HepG2 (cell line): ENCODE data around the gene STX4. TPM values are rescaled to one million over a fixed set of nuclear protein-coding genes. Genes with fewer than 3 reads are reported as not detected.

Experiments
- ATAC-seq: fragments of 200-7000 bp; cut with Tn5 transposase; 3 replicates; pipeline ENCODE4 v1.9.1; 2020; ENCODE audit warnings: mild to moderate bottlenecking, moderate library complexity
- BruUV-seq: library from RNA; stranded (reverse); fragments of 400-500 nt; replicated peaks from 2 replicates; lab custom pipeline; 2021; lab: Mats Ljungman, UMichigan
- CTCF ChIA-PET: fragments of 300-600 bp; formaldehyde crosslinking; extraction: SDS; loops from one replicate; lab custom pipeline; 2021; ENCODE audit warnings: low total read pairs, inconsistent platforms, low intra/inter-chr PET ratio; lab: Yijun Ruan, JAX
- POLR2A ChIA-PET: fragments of 350-600 bp; sonication (Branson Sonifier 250); formaldehyde crosslinking; loops from one replicate; lab custom pipeline; 2020; ENCODE audit warnings: antibody characterized with exemption, inconsistent platforms; lab: Yijun Ruan, JAX
- DNase-seq: peaks from one replicate; pipeline ENCODE4 v3.0.0-alpha.2; 2015; ENCODE audit warnings: low spot score
- FAIRE-seq: peaks from 3 replicates; lab custom pipeline; 2011; peaks lifted over from hg19 to GRCh38; lab: Jason Lieb, UNC
- H2AFZ ChIP-seq: one replicate; pipeline ENCODE4 v1.6.1; 2011; ENCODE audit warnings: low read length, inconsistent platforms
- H3K27ac ChIP-seq: fragments of 300-600 bp; 3 replicates; pipeline ENCODE4 v1.8.0; 2011; ENCODE audit warnings: mixed run types, mild to moderate bottlenecking, mixed read lengths, low read length, inconsistent platforms; ENCODE audit not compliant: insufficient read depth; ENCODE audit errors: extremely low read length
- H3K27me3 ChIP-seq, 2 experiments: fragments of 200-600 bp in 1 of 2; 2 replicates in 1 of 2; 3 replicates in 1 of 2; pipeline versions ENCODE4 v1.6.0 to v1.8.0; 2011; ENCODE audit warnings: low read length in 2 of 2, mild to moderate bottlenecking in 2 of 2, moderate library complexity in 2 of 2, inconsistent platforms in 1 of 2; ENCODE audit not compliant: insufficient read depth in 2 of 2, control insufficient read depth in 1 of 2
- H3K36me3 ChIP-seq, 2 experiments: fragments of 200-600 bp in 1 of 2; replicated peaks in 1 of 2; 2 replicates in 1 of 2; 3 replicates in 1 of 2; pipeline versions ENCODE4 v1.5.1 to v1.8.0; 2011; ENCODE audit warnings: low read length in 2 of 2, inconsistent platforms in 1 of 2; ENCODE audit not compliant: insufficient read depth in 2 of 2, control insufficient read depth in 1 of 2
- H3K4me1 ChIP-seq: 2 replicates; pipeline ENCODE4 v1.5.1; 2012; ENCODE audit warnings: low read length, inconsistent platforms; ENCODE audit not compliant: insufficient read depth
- H3K4me2 ChIP-seq: 2 replicates; pipeline ENCODE4 v1.6.0; 2011; ENCODE audit warnings: low read depth, low read length, inconsistent platforms
- H3K4me3 ChIP-seq, 3 experiments: fragments of 200-600 bp in 1 of 3; sonication (generic), shearing (Covaris generic) in 1 of 3; replicated peaks in 1 of 3; 2 replicates each; pipeline ENCODE4 v1.5.1; 2011 to 2016; ENCODE audit warnings: low read length in 3 of 3, inconsistent platforms in 2 of 3, low read depth in 2 of 3, mild to moderate bottlenecking in 2 of 3, control low read depth in 1 of 3, mixed read lengths in 1 of 3; ENCODE audit not compliant: insufficient read depth in 1 of 3
- H3K79me2 ChIP-seq: one replicate; pipeline ENCODE4 v1.6.1; 2011; ENCODE audit warnings: low read length, inconsistent platforms; ENCODE audit not compliant: insufficient read depth
- H3K9ac ChIP-seq: 2 replicates; pipeline ENCODE4 v1.6.0; 2011; ENCODE audit warnings: mild to moderate bottlenecking, low read depth, low read length, inconsistent platforms; ENCODE audit not compliant: insufficient read depth
- H3K9me3 ChIP-seq: 2 replicates; pipeline ENCODE4 v1.5.1; 2012; ENCODE audit warnings: mild to moderate bottlenecking, low read length
- H4K20me1 ChIP-seq: 2 replicates; pipeline ENCODE4 v1.6.0; 2011; ENCODE audit warnings: inconsistent platforms, mild to moderate bottlenecking, low read length, moderate library complexity; ENCODE audit not compliant: insufficient read depth
- CEBPZ ChIP-seq: IDR thresholded peaks from 2 replicates; pipeline ENCODE4 v1.6.1; 2012; ENCODE audit warnings: low read length, improper control_type of control experiment
- FLYWCH1 ChIP-seq: sonication (generic); formaldehyde crosslinking; IDR thresholded peaks from 2 replicates; pipeline ENCODE4 v1.8.1; 2023; ENCODE audit warnings: mild to moderate bottlenecking, missing genetic modification reagents
- HDAC2 ChIP-seq: sonication (generic); formaldehyde crosslinking; IDR thresholded peaks from 2 replicates; pipeline ENCODE4 v1.4.0; 2020; ENCODE audit warnings: missing genetic modification reagents
- IRF2 ChIP-seq: IDR thresholded peaks from 2 replicates; pipeline ENCODE4 v1.6.1; 2018; ENCODE audit warnings: missing genetic modification reagents, missing compliant biosample characterization
- ZNF629 ChIP-seq: sonication (generic); formaldehyde crosslinking; conservative IDR thresholded peaks from 2 replicates; pipeline ENCODE4 v1.5.0; 2020; ENCODE audit warnings: missing genetic modification reagents
- WGBS: methylation state at CpG from one replicate; pipeline ENCODE4 v1.1.6; 2017; ENCODE audit warnings: low lambda C conversion rate; 5-methylcytosine and 5-hydroxymethylcytosine counted together
- in situ Hi-C: cut with HindIII; loops from 2 replicates; pipeline ENCODE4 v1.10.0; 2017; ENCODE audit warnings: low pct_unique_long_range_greater_than_20kb; ENCODE audit not compliant: extremely low pct_ligation_motif_present
- intact Hi-C: fragments of 100-400 bp; cut with micrococcal nuclease; formaldehyde crosslinking; loops from one replicate; pipeline ENCODE4 v1.10.0; 2022; ENCODE audit not compliant: unreplicated experiment
- polyA plus RNA-seq, 8 experiments: library from polyadenylated mRNA; depleted of rRNA in 3 of 8; stranded (reverse) in 7 of 8; unstranded in 1 of 8; fragments of >200 nt; fragmentation: Illumina TruSeq in 4 of 8; extraction: Trizol in 4 of 8; gene quantifications; 2 replicates each; pipeline versions ENCODE4 v1.2.1 to v1.2.3, GENCODE V29; 2011 to 2016; ENCODE audit warnings: low read depth in 4 of 8, missing spikeins in 1 of 8, mixed read lengths in 1 of 8; ENCODE audit not compliant: insufficient read depth in 1 of 8
- total RNA-seq, 5 experiments: library from RNA; depleted of rRNA; stranded (reverse); fragments of >200 nt; fragmentation: Illumina TruSeq; extraction: Trizol; gene quantifications; 2 replicates each; pipeline ENCODE4 v1.2.3, GENCODE V29; 2016; ENCODE audit warnings: low read depth in 1 of 5

Gene STX4
- total and polyA plus RNA-seq, 2 of the 13 experiments (the other 11 are each of a cell fraction or from before 2014, with no cell fraction given): 29.2 to 34.6 TPM

GRCh38 chr16:31067342-31067741 is 34.0 kb downstream of the STX4 start:
- POLR2A ChIA-PET: interaction anchor here (1.8 kb wide), 1 partner anchor 51 kb away, joined by 6 read pairs; no protein-coding TSS in a partner anchor
- no peaks in the 10 kb centered on the region; a peak in 1 of 5 replicates for H3K27me3 ChIP-seq
- FAIRE-seq (no peak), DNase-seq (no peak), ATAC-seq (no peak)
- H4K20me1 ChIP-seq: no peaks in the 10 kb centered on the region
- in situ Hi-C loops (no loop called here), intact Hi-C loops (no loop called here)
- peaks cover 34% of the 10 kb centered on the region for H3K79me2 ChIP-seq
- no peak overlapping the region for H3K9ac ChIP-seq
- peaks cover 5 to 13% of the 10 kb centered on the region in 2 experiments; a peak in 4 of 5 replicates for H3K36me3 ChIP-seq
- H3K4me1 ChIP-seq: peaks cover 12% of the 10 kb centered on the region
- no peak overlapping the region for H3K4me2 ChIP-seq
- H3K27ac ChIP-seq: no peak overlapping the region
- WGBS: 84% methylated on average over 3 of the region's 3 CpGs
- no TSS peak for BruUV-seq
- CTCF ChIA-PET: no interaction called here
- no peak for TF ChIP-seq FLYWCH1 (CRISPR knock-in tag)
- TF ChIP-seq HDAC2: no peak
- peak; percentile 57 for TF ChIP-seq ZNF629
- no peak for TF ChIP-seq CEBPZ
- TF ChIP-seq IRF2 (CRISPR knock-in tag): no peak
- H3K4me3 ChIP-seq: no peak overlapping the region
- H3K9me3 ChIP-seq: no peaks in the 10 kb centered on the region
- no peak overlapping the region for H2AFZ ChIP-seq
